OCI-LY1 (cell line): ENCODE results near the gene RASGRF1.

Source experiments
- CTCF ChIP-seq: fragments of 200-600 bp; sonication (generic), shearing (Covaris generic); IDR thresholded peaks from 2 replicates; pipeline ENCODE4 v1.5.1; 2017; ENCODE audit warnings: mild to moderate bottlenecking, antibody characterized with exemption, low read length, moderate library complexity, mixed read lengths
- EZH2 ChIP-seq: fragments of 200-600 bp; sonication (generic), shearing (Covaris generic); IDR thresholded peaks from 2 replicates; pipeline ENCODE4 v1.8.0; 2017; ENCODE audit warnings: borderline replicate concordance, mixed run types, mild to moderate bottlenecking, antibody characterized with exemption, low read length, moderate library complexity, mixed read lengths

DNA sequence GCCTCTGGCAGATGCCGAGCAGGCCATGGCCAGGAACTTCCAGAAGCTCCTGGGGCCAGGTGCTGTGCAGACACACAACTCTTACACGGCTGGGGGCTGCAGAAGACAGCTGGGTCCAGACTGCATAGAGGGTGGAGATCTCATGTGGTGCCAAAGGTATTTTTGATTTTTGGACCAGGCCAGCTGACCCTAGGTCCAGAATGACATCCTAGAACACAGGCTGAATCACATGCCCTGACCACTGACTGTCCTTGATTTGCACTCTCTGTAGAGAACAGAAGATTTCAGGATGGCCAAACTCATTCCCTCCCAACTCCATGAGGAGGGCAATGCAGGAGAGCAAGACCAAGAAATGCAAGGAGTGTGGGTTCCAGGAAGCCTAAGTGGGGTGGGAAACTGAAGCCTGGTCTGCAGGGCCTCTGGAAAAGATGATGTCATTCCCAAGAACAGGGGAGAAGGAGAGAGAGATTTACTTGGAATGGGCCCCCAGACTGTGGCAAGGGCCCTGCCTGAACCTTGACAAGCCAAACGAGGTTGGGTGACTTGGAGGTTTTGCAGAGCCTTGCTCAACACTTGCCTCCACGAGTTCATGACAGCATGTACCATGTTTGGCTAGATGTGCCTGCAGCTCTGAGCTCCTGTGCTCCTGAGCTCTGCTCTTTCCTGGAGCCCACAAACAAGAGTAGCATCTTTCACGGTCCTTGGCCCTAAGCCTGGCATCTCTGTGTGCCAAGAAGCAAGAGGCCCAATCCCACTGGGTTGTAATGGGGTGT, 107.2 kb downstream of the RASGRF1 start:
- no peak for TF ChIP-seq CTCF
- TF ChIP-seq EZH2, result no peak
